ENCODE measurements around the gene CCDC124.
"Not testable (repeated sequence)": the region's sequence is repeated elsewhere in the genome, so short reads cannot be mapped to it uniquely, and the experiment has no call there.

The CCDC124 gene

DNA sequence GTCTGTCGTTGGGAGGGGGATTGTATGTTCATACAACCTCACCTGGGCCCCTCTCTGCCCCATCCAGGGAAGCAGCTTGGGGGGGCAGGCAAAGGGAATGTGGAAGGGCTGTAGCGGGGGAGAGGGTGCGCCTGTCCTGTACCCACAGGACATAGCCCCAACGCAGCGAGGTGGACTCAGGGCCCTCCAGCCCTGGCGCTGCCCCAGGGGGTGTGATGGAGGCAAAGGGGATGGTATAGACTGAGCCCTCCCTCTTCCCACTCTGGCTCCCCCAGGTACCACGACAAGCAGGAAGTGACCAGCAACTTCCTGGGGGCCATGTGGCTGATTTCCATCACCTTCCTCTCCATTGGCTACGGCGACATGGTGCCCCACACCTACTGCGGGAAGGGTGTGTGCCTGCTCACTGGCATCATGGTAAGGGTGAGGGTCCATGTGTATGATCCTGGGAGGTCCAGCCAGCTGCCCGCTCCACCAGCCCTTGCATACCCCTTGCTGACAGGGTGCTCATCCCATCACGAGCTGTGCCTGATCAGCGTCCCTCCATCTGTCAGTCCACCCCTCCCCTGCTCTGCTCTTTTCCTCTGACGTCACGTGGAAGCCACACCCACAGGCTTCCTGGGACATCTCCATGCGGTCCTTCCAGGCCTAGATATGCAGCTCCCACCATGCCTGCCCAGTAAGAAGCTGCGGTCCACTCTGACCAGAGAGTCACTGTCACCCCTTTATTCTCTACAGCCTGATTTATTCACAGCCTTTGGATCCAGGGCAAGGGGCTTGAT is 52.4 kb downstream of the CCDC124 start:
- no peak for DNase-seq (ENCODE audit: low read depth, low spot score)

DNA sequence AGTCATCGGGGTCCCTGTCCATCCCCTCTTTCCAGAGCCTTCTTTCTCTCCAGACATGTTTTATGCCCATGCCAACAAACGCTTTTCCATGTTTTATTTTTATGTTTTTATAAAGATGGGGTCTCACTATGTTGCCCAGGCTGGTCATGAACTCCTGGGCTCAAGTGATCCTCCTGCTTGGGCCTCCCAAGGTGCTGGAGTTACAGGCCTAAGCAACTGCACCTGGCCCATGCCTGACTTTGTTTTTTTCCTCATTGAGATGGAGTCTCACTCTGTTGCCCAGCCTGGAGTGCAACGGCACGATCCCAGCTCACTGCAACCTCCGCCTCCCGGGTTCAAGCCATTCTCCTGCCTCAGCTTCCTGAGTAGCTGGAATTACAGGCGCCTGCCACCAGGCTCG is 53.8 kb downstream of the CCDC124 start:
- DNase-seq (ENCODE audit: low read depth, low spot score) = not testable (repeated sequence)

- DNase-seq (ENCODE audit: low read depth, low spot score) = no peak
These were observed 55.3 kb downstream of the CCDC124 start for GRCh38 chr19:17988161-17988560.

DNA sequence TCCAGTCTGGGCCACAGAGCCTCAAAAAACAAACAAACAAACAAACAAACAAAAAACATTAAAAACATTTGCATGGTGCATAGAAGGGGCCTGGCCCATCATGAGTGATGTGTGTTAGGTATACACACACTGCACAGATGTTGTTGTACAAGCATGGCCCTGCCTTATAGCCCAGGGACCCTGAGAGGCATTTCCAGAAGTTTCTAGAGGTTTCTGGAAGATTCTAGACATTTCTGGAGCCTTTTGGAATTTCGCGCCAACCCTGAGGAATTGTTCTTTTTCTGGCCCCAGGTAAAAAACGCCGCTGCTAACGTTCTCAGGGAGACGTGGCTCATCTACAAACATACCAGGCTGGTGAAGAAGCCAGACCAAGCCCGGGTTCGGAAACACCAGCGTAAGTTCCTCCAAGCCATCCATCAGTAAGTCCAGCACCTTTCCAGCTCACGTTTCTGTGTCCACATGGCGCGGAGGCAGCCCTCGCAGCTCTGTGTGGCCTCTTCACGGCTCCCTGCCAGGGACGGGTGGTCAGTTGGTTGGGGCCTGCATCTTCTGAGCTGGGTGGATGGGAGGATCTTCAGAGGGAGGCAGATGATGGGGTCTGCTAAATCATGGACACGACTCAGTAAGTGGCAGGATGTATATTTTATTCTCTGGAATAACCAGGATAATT is 56.7 kb downstream of the CCDC124 start:
- DNase-seq (ENCODE audit: low read depth, low spot score) = no peak

DNA sequence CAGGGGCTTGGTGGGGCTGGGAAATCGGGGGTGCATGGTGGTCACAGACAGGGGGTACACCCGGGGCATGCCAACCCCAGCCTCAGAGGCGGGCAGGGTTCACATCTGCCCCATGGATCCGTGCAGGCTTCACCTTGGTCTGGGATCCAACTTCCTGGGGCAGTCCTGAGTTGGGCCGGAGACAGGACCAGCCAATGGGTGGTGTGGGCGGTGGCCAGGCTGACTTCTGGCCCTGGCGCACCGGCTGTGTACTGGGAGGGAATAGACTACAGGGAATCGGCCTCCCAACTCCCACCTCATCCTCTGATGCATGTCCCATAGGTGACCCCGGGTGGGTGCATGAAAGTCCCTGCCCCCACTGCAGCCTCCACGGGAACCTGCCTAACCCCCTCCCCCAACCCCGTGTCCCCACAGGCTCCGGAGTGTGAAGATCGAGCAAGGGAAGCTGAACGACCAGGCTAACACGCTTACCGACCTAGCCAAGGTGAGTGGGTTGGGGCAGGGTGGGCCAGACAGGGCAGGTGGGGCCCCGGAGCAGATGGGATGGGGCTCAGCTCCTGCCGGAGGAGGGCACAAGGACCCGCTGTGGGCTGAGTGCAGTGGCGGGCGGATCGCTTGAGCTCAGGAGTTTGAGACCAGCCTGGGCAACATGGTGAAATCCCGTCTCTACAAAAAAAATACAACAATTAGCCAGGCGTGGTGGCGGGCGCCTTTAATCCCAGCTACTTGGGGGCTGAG is 60.4 kb downstream of the CCDC124 start:
- no peak for DNase-seq (ENCODE audit: low read depth, low spot score)
